Smooth muscle cell (in vitro differentiated cells): ENCODE results near the gene FBRSL1. TPM values are rescaled to one million over a fixed set of nuclear protein-coding genes. Genes with fewer than 3 reads are reported as not detected.

Source experiments
- DNase-seq: peaks from one replicate; lab custom pipeline; 2025; ENCODE audit not compliant: unreplicated experiment; lab: John Stamatoyannopoulos, UW
- H2AFZ ChIP-seq: fragments of 200-600 bp; sonication (generic); 2 replicates; pipeline ENCODE4 v1.6.0; 2016; ENCODE audit warnings: antibody characterized with exemption, low read depth, mild to moderate bottlenecking
- H3F3A ChIP-seq: fragments of 200-600 bp; sonication (generic); 2 replicates; pipeline ENCODE4 v1.6.0; 2017; ENCODE audit warnings: antibody characterized with exemption, low read depth
- H3K27ac ChIP-seq: fragments of 200-600 bp; sonication (generic); 2 replicates; pipeline ENCODE4 v1.5.1; 2016; ENCODE audit warnings: low read depth, mild to moderate bottlenecking
- H3K27me3 ChIP-seq: fragments of 200-600 bp; sonication (generic); 2 replicates; pipeline ENCODE4 v1.6.1; 2016; ENCODE audit warnings: low read depth, mild to moderate bottlenecking
- H3K36me3 ChIP-seq: fragments of 200-600 bp; sonication (generic); 2 replicates; pipeline ENCODE4 v1.5.1; 2016; ENCODE audit warnings: low read depth
- H3K4me1 ChIP-seq: fragments of 200-600 bp; sonication (generic); 2 replicates; pipeline ENCODE4 v1.5.1; 2016; ENCODE audit warnings: low read depth
- H3K4me2 ChIP-seq: fragments of 200-600 bp; sonication (generic); 2 replicates; pipeline ENCODE4 v1.6.0; 2016; ENCODE audit warnings: mild to moderate bottlenecking
- H3K4me3 ChIP-seq: fragments of 200-600 bp; sonication (generic); 2 replicates; pipeline ENCODE4 v1.5.1; 2016; ENCODE audit warnings: mild to moderate bottlenecking
- H3K79me2 ChIP-seq: fragments of 200-600 bp; sonication (generic); 2 replicates; pipeline ENCODE4 v1.6.0; 2016; ENCODE audit warnings: low read depth, mild to moderate bottlenecking
- H3K9ac ChIP-seq: fragments of 200-600 bp; sonication (generic); 2 replicates; pipeline ENCODE4 v1.6.0; 2016; ENCODE audit warnings: low read depth
- H3K9me3 ChIP-seq: fragments of 200-600 bp; sonication (generic); replicated peaks from 2 replicates; pipeline ENCODE4 v1.5.1; 2016; ENCODE audit warnings: low read depth
- H4K20me1 ChIP-seq: fragments of 200-600 bp; sonication (generic); 2 replicates; pipeline ENCODE4 v1.6.0; 2016; ENCODE audit warnings: low read depth
- WGBS: methylation state at CpG from one replicate; pipeline ENCODE4 v1.1.7; 2016; ENCODE audit warnings: low lambda C conversion rate; 5-methylcytosine and 5-hydroxymethylcytosine counted together
- polyA plus RNA-seq: library from polyadenylated mRNA; unstranded; fragments of >200 nt; fragmentation: Nextera tagmentation; extraction: Ambion mirVana; gene quantifications from 2 replicates; pipeline ENCODE4 v1.2.1, GENCODE V29; 2016
- total RNA-seq: library from RNA; depleted of rRNA; stranded (reverse); fragments of >200 nt; gene quantifications from 2 replicates; pipeline ENCODE4 v1.2.3, GENCODE V29; 2014
- TF ChIP-seq, protein P1 (sequence below): fragments of 200-600 bp; sonication (generic); IDR thresholded peaks from 2 replicates; pipeline ENCODE4 v1.5.1; 2017; ENCODE audit warnings: borderline replicate concordance, mild to moderate bottlenecking, antibody characterized with exemption; ENCODE audit not compliant: insufficient read depth, poor library complexity, severe bottlenecking

The FBRSL1 gene
- total and polyA plus RNA-seq, 2 experiments from 2014 or later, result 7.9 to 17.6 TPM

DNA sequence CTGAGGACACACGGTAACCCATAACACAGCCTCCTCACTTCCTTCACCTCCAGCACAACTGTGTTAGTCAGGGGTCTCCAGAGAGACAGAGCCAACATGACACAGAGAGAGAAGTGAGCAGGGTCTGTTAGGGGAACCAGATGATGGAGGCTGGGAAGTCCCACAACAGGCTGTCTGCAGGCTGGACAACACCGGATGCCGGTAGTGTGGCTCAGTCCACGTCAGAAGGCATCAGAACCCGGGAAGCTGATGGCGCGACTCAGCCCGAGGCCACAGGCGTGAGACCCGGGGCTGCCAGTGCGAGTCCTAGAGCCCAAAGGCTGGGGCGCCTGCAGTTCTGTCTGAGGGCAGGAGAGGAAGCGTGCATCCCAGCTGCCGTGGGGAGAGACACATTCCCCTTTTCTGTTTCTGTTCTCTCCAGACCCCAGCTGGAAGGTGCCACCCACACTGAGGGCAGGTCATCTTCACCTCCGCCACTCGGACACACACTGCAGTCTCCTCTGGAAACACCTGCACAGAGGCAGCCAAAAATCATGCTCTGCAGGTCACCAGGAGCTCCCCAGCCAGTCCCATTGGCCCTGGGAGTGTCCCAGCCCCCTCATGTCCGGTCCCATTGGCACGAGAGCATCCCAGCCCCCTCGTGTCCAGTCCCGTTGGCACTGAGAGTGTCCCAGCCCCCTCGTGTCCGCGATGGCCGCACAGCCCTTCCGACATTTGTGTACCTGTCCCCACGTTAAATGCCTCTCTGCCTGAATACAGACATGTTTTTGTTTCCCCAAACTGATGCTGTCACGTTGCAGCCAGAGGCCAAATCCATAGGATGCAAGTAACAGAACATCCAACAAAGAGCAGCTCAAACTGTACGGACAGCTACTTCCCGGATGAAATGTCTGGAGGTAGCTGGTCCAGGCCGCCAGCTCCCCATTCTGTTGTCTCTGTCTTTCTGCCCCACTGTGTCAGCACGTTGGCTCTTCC is 7.9 kb upstream of the FBRSL1 start:
- DNase-seq, result no peak
- no peak overlapping the region for H2AFZ ChIP-seq
- no peaks in the 10 kb centered on the region for H3K9me3 ChIP-seq
- H3K4me3 ChIP-seq, result no peak overlapping the region
- no peak overlapping the region for H3K9ac ChIP-seq
- H3K27me3 ChIP-seq, result peaks cover 25% of the 10 kb centered on the region
- no peaks in the 10 kb centered on the region for H3K79me2 ChIP-seq
- no peaks in the 10 kb centered on the region for H3F3A ChIP-seq
- H3K4me1 ChIP-seq, result no peaks in the 10 kb centered on the region
- TF ChIP-seq, protein P1, sequence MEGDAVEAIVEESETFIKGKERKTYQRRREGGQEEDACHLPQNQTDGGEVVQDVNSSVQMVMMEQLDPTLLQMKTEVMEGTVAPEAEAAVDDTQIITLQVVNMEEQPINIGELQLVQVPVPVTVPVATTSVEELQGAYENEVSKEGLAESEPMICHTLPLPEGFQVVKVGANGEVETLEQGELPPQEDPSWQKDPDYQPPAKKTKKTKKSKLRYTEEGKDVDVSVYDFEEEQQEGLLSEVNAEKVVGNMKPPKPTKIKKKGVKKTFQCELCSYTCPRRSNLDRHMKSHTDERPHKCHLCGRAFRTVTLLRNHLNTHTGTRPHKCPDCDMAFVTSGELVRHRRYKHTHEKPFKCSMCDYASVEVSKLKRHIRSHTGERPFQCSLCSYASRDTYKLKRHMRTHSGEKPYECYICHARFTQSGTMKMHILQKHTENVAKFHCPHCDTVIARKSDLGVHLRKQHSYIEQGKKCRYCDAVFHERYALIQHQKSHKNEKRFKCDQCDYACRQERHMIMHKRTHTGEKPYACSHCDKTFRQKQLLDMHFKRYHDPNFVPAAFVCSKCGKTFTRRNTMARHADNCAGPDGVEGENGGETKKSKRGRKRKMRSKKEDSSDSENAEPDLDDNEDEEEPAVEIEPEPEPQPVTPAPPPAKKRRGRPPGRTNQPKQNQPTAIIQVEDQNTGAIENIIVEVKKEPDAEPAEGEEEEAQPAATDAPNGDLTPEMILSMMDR, result no peak
- no peak overlapping the region for H3K27ac ChIP-seq
- no peaks in the 10 kb centered on the region for H3K36me3 ChIP-seq
- H4K20me1 ChIP-seq, result no peaks in the 10 kb centered on the region
- no peak overlapping the region for H3K4me2 ChIP-seq
- 89% methylated on average over 31 of the region's 31 CpGs for WGBS

DNA sequence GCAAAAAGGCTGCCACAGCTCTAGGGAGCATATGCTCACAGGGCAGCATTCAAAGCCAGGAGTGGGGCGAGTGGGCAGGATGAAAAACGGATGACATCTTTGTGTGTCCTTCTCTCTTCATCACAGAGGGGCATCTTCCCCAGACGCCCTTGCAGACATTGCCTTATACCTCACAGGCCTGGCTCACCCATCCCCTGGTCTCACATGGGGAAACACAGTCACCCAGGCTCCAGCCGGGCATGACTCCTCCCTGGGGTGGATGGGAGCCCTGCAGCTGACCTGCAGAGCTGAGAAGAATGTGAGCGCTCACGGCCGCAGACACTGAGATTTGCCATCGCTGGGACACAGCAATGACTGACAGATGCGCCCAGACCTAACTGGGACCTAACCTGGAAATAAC is 7.2 kb upstream of the FBRSL1 start:
- H3K9ac ChIP-seq, result no peak overlapping the region
- no peaks in the 10 kb centered on the region for H4K20me1 ChIP-seq
- no peaks in the 10 kb centered on the region for H3K9me3 ChIP-seq
- H3K27ac ChIP-seq, result no peak overlapping the region
- TF ChIP-seq, protein P1, result no peak
- H3K4me3 ChIP-seq, result no peak overlapping the region
- H2AFZ ChIP-seq, result no peak overlapping the region
- no peaks in the 10 kb centered on the region for H3K36me3 ChIP-seq
- no peaks in the 10 kb centered on the region for H3K4me1 ChIP-seq
- H3F3A ChIP-seq, result no peaks in the 10 kb centered on the region
- H3K79me2 ChIP-seq, result no peaks in the 10 kb centered on the region
- peaks cover 25% of the 10 kb centered on the region for H3K27me3 ChIP-seq
- no peak overlapping the region for H3K4me2 ChIP-seq
- no peak for DNase-seq
- WGBS, result 86% methylated on average over 9 of the region's 9 CpGs

DNA sequence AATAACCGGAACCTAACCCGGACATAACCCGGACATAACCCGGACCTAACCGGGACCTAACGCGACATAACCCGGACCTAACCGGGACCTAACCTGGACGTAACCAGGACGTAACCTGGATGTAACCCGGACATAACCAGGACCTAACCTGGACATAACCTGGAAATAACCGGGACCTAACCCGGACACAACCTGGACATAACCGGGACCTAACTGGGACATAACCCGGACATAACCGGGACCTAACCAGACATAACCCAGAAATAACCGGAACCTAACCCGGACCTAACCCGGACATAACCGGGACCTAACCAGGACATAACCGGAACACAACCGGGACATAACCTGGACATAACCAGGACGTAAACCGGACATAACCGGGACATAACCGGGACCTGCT is 6.7 kb upstream of the FBRSL1 start:
- Histone ChIP-seq H3K9ac (no peak overlapping the region), H3K4me1 (no peaks in the 10 kb centered on the region), H3K36me3 (no peaks in the 10 kb centered on the region), H3K27ac (no peak overlapping the region), H3K4me3 (no peak overlapping the region), H3F3A (no peaks in the 10 kb centered on the region), H3K79me2 (no peaks in the 10 kb centered on the region), H3K9me3 (no peaks in the 10 kb centered on the region), H2AFZ (no peak overlapping the region), H3K4me2 (no peak overlapping the region), H3K27me3 (peaks cover 25% of the 10 kb centered on the region), H4K20me1 (no peaks in the 10 kb centered on the region)
- TF ChIP-seq, protein P1, result no peak
- 97% methylated on average over 27 of the region's 27 CpGs for WGBS
- no peak for DNase-seq
